ENCODE results near the gene KRTAP12-3.

DNA sequence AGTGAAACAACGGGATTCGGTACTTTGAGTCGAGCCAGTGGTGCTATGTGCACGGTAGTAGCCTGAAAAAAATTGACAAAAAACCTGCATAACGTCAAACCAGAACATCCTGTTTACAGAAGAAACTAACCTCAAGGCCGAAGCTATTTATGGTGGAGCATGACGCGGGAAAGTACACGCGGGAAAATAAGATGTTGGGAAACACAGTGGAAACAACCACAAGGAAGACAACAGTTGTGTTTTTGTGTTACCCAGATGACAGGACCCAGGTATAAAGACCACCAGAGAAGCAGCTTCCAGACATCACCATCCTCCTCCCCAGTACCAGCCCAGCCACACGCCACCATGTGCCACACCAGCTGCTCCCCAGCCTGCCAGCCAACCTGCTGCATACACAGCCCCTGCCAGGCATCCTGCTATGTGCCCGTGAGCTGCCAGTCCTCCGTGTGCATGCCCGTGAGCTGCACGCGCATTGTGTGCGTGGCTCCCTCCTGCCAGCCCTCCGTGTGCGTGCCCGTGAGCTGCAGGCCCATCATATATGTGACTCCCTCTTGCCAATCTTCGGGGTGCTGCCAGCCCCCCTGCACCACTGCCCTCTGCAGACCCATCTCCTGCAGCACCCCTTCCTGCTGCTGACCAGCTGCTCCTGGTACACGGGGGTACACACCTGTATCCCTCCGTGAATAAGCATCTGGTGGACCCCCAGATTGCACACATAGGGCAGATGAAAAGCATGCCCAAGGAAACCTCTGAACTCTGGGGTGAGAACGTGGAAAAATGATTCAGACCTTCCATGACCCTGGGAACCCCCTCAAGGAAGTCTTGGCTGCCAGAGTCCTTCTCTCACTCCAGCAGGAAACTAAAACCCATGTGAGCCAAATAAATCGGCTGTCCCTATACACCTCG is at the start of gene KRTAP12-3:
- TF ChIP-seq, protein P1, sequence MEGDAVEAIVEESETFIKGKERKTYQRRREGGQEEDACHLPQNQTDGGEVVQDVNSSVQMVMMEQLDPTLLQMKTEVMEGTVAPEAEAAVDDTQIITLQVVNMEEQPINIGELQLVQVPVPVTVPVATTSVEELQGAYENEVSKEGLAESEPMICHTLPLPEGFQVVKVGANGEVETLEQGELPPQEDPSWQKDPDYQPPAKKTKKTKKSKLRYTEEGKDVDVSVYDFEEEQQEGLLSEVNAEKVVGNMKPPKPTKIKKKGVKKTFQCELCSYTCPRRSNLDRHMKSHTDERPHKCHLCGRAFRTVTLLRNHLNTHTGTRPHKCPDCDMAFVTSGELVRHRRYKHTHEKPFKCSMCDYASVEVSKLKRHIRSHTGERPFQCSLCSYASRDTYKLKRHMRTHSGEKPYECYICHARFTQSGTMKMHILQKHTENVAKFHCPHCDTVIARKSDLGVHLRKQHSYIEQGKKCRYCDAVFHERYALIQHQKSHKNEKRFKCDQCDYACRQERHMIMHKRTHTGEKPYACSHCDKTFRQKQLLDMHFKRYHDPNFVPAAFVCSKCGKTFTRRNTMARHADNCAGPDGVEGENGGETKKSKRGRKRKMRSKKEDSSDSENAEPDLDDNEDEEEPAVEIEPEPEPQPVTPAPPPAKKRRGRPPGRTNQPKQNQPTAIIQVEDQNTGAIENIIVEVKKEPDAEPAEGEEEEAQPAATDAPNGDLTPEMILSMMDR (IDR thresholded peaks at IDR 0.05) = no peak
- TF ChIP-seq POLR2A (IDR thresholded peaks at IDR 0.05) = no peak

Data from uterus (tissue), 2 donors.